ENCODE data around the gene ARHGAP32. TPM values are rescaled to one million over a fixed set of nuclear protein-coding genes. Genes with fewer than 3 reads are reported as not detected.

Gene ARHGAP32
- polyA plus RNA-seq, 1 experiment: 6.1 TPM

DNA sequence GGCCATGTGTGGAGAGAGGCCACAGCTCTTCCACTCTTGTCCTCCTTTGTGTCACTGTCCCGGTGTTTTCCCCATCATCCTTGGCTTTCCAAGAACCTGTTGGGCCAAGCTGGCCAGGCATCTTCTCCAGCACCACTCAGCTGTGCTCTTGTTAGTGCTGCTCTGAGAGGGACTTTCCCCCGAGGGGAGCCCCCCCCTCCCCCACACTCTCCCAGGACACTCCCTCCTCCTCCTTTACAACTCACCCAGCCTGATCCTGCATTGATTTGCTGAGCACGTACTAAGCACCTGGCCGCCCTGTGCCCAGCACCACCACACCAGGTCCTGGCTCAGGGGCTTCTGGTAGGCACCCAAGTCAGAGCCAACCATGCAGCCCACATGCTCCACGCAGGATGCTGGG, 262.7 kb downstream of the ARHGAP32 start:
- no peaks in the 10 kb centered on the region for H3K36me3 ChIP-seq (ENCODE audit: control insufficient read depth, insufficient read depth, low read length)
- ChIA-PET POLR2A (no interaction called here), CTCF (interaction anchor here (1.0 to 1.5 kb wide), 4 partner anchors 8 to 772 kb away, joined by 3 to 4 read pairs (median 3); no protein-coding TSS in a partner anchor)
- no peak for TF ChIP-seq CTCF (IDR thresholded peaks at IDR 0.05; ENCODE audit: insufficient read depth, low read depth, low read length)
- H3K4me3 ChIP-seq (ENCODE audit: low read depth, low read length): no peak overlapping the region
- peaks cover 10% of the 10 kb centered on the region for H3K27me3 ChIP-seq (ENCODE audit: control insufficient read depth, insufficient read depth, low read length)
- DNase-seq (ENCODE audit: low read depth): no peak

GRCh38 chr11:128928400-128928799, 263.7 kb downstream of the ARHGAP32 start:
- no peak for DNase-seq (ENCODE audit: low read depth)
- ChIA-PET CTCF (interaction anchor here (1.3 to 1.5 kb wide), 4 partner anchors 10 to 44 kb away, joined by 3 to 5 read pairs (median 4); no protein-coding TSS in a partner anchor), POLR2A (interaction anchor here (0.6 kb wide), 1 partner anchor 13 kb away, joined by 3 read pairs; no protein-coding TSS in a partner anchor)
- Histone ChIP-seq H3K4me3 (ENCODE audit: low read depth, low read length) (no peak overlapping the region), H3K36me3 (ENCODE audit: control insufficient read depth, insufficient read depth, low read length) (no peaks in the 10 kb centered on the region), H3K27me3 (ENCODE audit: control insufficient read depth, insufficient read depth, low read length) (peaks cover 12% of the 10 kb centered on the region)
- no peak for TF ChIP-seq CTCF (IDR thresholded peaks at IDR 0.05; ENCODE audit: insufficient read depth, low read depth, low read length)

- ChIA-PET POLR2A (no interaction called here), CTCF (interaction anchor here (0.7 to 1.5 kb wide), 5 partner anchors 9 to 755 kb away, joined by 3 to 5 read pairs (median 4); no protein-coding TSS in a partner anchor)
- TF ChIP-seq CTCF (IDR thresholded peaks at IDR 0.05; ENCODE audit: insufficient read depth, low read depth, low read length): no peak
- H3K4me3 ChIP-seq (ENCODE audit: low read depth, low read length): no peak overlapping the region
- peaks cover 10% of the 10 kb centered on the region for H3K27me3 ChIP-seq (ENCODE audit: control insufficient read depth, insufficient read depth, low read length)
- no peak for DNase-seq (ENCODE audit: low read depth)
- H3K36me3 ChIP-seq (ENCODE audit: control insufficient read depth, insufficient read depth, low read length): no peaks in the 10 kb centered on the region
Observed at GRCh38 chr11:128927683-128928336, 264.3 kb downstream of the ARHGAP32 start.

- H3K36me3 ChIP-seq (ENCODE audit: control insufficient read depth, insufficient read depth, low read length): no peaks in the 10 kb centered on the region
- H3K27me3 ChIP-seq (ENCODE audit: control insufficient read depth, insufficient read depth, low read length): peaks cover 10% of the 10 kb centered on the region
- TF ChIP-seq CTCF (IDR thresholded peaks at IDR 0.05; ENCODE audit: insufficient read depth, low read depth, low read length): no peak
- H3K4me3 ChIP-seq (ENCODE audit: low read depth, low read length): no peak overlapping the region
- DNase-seq (ENCODE audit: low read depth): no peak
- CTCF ChIA-PET: interaction anchor here (0.6 kb wide), 1 partner anchor 42 kb away, joined by 3 read pairs; no protein-coding TSS in a partner anchor
- POLR2A ChIA-PET: no interaction called here
Observed at GRCh38 chr11:128927108-128927461, 265.0 kb downstream of the ARHGAP32 start.

DNA sequence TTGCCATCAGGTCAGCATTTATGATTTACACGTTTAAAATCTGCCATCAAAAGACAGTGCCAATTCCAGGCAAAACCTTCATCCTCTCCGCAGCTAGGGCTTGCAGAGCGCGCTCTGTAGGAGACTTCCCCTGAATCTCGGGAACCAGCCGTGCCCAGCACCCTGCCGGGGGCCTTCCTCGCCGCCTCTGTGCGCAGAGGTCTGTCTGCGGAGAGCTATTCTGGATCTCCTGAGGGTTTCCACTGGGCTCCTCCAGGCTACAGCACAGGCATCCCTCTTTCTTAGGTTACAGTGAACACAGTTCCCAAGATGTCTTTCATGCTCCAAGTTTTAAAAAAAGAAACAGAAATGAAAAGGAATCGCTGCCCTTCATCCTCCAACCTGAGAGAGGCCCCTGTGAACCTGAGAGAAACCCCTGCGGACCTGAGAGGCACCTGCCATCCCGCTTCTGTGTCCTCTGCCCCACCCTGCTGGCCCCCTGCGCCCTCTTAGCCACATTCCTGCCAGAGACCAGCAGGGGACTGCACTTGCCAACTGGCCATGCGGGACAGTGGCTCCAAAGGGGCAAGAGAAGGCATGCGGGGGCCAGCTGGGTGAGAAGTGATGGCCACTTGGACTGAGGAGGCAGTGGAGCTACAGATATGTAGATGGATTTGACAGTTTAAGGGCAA, 265.6 kb downstream of the ARHGAP32 start:
- Histone ChIP-seq H3K36me3 (ENCODE audit: control insufficient read depth, insufficient read depth, low read length) (no peaks in the 10 kb centered on the region), H3K4me3 (ENCODE audit: low read depth, low read length) (no peak overlapping the region), H3K27me3 (ENCODE audit: control insufficient read depth, insufficient read depth, low read length) (peaks cover 10% of the 10 kb centered on the region)
- no peak for DNase-seq (ENCODE audit: low read depth)
- no peak for TF ChIP-seq CTCF (IDR thresholded peaks at IDR 0.05; ENCODE audit: insufficient read depth, low read depth, low read length)
- ChIA-PET CTCF (interaction anchor here (0.6 to 1.4 kb wide), 2 partner anchors 30 to 42 kb away, joined by 3 to 4 read pairs; no protein-coding TSS in a partner anchor), POLR2A (no interaction called here)
